ENCODE data around the gene PAK6.

DNA sequence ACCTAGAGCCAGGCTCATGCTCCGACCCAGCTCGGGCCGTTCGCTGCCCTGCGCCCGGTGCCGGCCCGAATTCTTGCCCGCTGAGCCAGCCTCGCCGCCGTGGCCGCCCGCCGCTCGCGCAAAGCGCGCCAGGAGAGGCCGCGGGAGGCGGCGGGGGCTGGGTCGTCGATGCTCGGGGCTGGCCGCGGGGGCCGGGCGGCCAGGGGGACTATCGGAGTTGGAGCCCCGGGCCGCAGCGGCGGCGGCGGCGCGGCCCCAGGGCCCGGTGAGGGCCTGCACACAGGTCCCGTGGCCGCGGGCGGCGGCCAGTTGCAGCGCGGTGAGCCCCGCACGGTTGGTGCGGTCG, 42.9 kb downstream of the PAK6 start:
- TF ChIP-seq, protein P1, sequence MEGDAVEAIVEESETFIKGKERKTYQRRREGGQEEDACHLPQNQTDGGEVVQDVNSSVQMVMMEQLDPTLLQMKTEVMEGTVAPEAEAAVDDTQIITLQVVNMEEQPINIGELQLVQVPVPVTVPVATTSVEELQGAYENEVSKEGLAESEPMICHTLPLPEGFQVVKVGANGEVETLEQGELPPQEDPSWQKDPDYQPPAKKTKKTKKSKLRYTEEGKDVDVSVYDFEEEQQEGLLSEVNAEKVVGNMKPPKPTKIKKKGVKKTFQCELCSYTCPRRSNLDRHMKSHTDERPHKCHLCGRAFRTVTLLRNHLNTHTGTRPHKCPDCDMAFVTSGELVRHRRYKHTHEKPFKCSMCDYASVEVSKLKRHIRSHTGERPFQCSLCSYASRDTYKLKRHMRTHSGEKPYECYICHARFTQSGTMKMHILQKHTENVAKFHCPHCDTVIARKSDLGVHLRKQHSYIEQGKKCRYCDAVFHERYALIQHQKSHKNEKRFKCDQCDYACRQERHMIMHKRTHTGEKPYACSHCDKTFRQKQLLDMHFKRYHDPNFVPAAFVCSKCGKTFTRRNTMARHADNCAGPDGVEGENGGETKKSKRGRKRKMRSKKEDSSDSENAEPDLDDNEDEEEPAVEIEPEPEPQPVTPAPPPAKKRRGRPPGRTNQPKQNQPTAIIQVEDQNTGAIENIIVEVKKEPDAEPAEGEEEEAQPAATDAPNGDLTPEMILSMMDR (IDR thresholded peaks at IDR 0.05): no peak
- no peak for TF ChIP-seq POLR2A (IDR thresholded peaks at IDR 0.05)
